Panc1 (cell line): Measurements from ENCODE around the gene IL1RAPL1. TPM values are rescaled to one million over a fixed set of nuclear protein-coding genes. Genes with fewer than 3 reads are reported as not detected.

Experiments
- ATAC-seq: fragments of 200-7000 bp; cut with Tn5 transposase; 2 replicates; pipeline ENCODE4 v1.9.1; 2020; ENCODE audit warnings: mild to moderate bottlenecking, moderate library complexity
- BruUV-seq: library from RNA; stranded (reverse); fragments of 400-500 nt; replicated peaks from 2 replicates; lab custom pipeline; 2021; lab: Mats Ljungman, UMichigan
- CTCF ChIA-PET: fragments of 300-600 bp; sonication (Branson Sonifier 250); formaldehyde crosslinking; loops from one replicate; lab custom pipeline; 2022; ENCODE audit warnings: antibody characterized with exemption; lab: Charles Lee
- POLR2A ChIA-PET: fragments of 300-600 bp; sonication (Branson Sonifier 250); formaldehyde crosslinking; loops from one replicate; lab custom pipeline; 2022; ENCODE audit warnings: antibody characterized with exemption; lab: Charles Lee
- DNase-seq: peaks from one replicate; pipeline ENCODE4 v3.0.0-alpha.2; 2010; ENCODE audit warnings: low read depth, low spot score
- H3K27ac ChIP-seq: 2 replicates; pipeline ENCODE4 v1.5.1; 2011; ENCODE audit warnings: mild to moderate bottlenecking, low read length, inconsistent platforms
- H3K27me3 ChIP-seq: fragments of 200-500 bp; sonication (Bioruptor generic); 2 replicates; pipeline ENCODE4 v1.6.0; 2014; ENCODE audit warnings: low read length, inconsistent platforms; ENCODE audit not compliant: control insufficient read depth, insufficient read depth
- H3K36me3 ChIP-seq: fragments of 200-500 bp; sonication (Bioruptor generic); 2 replicates; pipeline ENCODE4 v1.5.1; 2014; ENCODE audit warnings: inconsistent platforms, mild to moderate bottlenecking, low read length, moderate library complexity; ENCODE audit not compliant: control insufficient read depth, insufficient read depth
- H3K4me1 ChIP-seq: 2 replicates; pipeline ENCODE4 v1.5.1; 2011; ENCODE audit warnings: inconsistent platforms, mild to moderate bottlenecking, low read length, moderate library complexity; ENCODE audit not compliant: control insufficient read depth, insufficient read depth
- H3K4me3 ChIP-seq, 2 experiments: 2 replicates each; pipeline ENCODE4 v1.5.1; 2011 to 2012; ENCODE audit warnings: low read depth in 2 of 2, low read length in 2 of 2, mild to moderate bottlenecking in 2 of 2, inconsistent platforms in 1 of 2, moderate library complexity in 1 of 2
- H3K9me3 ChIP-seq: fragments of 200-500 bp; sonication (Bioruptor generic); 2 replicates; pipeline ENCODE4 v1.5.1; 2014; ENCODE audit warnings: low read depth, mild to moderate bottlenecking, inconsistent platforms, low read length, moderate library complexity; ENCODE audit not compliant: control insufficient read depth, insufficient read depth
- CTCF ChIP-seq: fragments of 450-650 bp; IDR thresholded peaks from 2 replicates; pipeline ENCODE4 v1.5.1; 2017; ENCODE audit warnings: mild to moderate bottlenecking
- POLR2AphosphoS5 ChIP-seq: IDR thresholded peaks from 2 replicates; pipeline ENCODE4 v1.6.1; 2012; ENCODE audit warnings: mild to moderate bottlenecking, low read depth, low read length, moderate library complexity
- REST ChIP-seq, 2 experiments: IDR thresholded peaks; 2 replicates each; pipeline ENCODE4 v1.6.1; 2011 to 2012; ENCODE audit warnings: low read depth in 2 of 2, control low read depth in 1 of 2, low read length in 1 of 2, mild to moderate bottlenecking in 1 of 2, moderate library complexity in 1 of 2; ENCODE audit not compliant: insufficient read depth in 1 of 2
- SIN3A ChIP-seq: IDR thresholded peaks from 2 replicates; pipeline ENCODE4 v1.6.1; 2012; ENCODE audit warnings: low read depth, mild to moderate bottlenecking, low read length, moderate library complexity, borderline replicate concordance; ENCODE audit not compliant: insufficient read depth
- TCF7L2 ChIP-seq: IDR thresholded peaks from 2 replicates; pipeline ENCODE4 v1.6.1; 2011; ENCODE audit warnings: mild to moderate bottlenecking, low read depth, low read length, inconsistent platforms
- in situ Hi-C: cut with HindIII; loops from 2 replicates; pipeline ENCODE4 v1.10.0; 2016; ENCODE audit warnings: low sequenced_read_pairs, low pct_unique_long_range_greater_than_20kb
- intact Hi-C: fragments of 100-400 bp; cut with micrococcal nuclease; formaldehyde crosslinking; loops from one replicate; pipeline ENCODE4 v1.10.0; 2022; ENCODE audit not compliant: unreplicated experiment
- total RNA-seq: library from RNA; stranded (reverse); gene quantifications from one replicate; pipeline ENCODE4 v1.2.1, GENCODE V29; 2021; ENCODE audit not compliant: unreplicated experiment

The IL1RAPL1 gene
- total RNA-seq, 1 experiment from 2014 or later = 0.59 TPM

- Histone ChIP-seq H3K4me3 (no peak overlapping the region), H3K36me3 (no peaks in the 10 kb centered on the region), H3K27me3 (no peaks in the 10 kb centered on the region), H3K27ac (no peak overlapping the region), H3K4me1 (no peaks in the 10 kb centered on the region), H3K9me3 (no peaks in the 10 kb centered on the region)
- TF ChIP-seq CTCF = no peak
- TF ChIP-seq REST (IDR thresholded peaks at IDR 0.05; ENCODE audit: insufficient read depth in 1 of 2, low read depth in 2 of 2, low read length in 1 of 2) = no peak
- no peak for TF ChIP-seq POLR2AphosphoS5
- TF ChIP-seq TCF7L2 = no peak
- no peak for TF ChIP-seq SIN3A
- POLR2A ChIA-PET = no interaction called here
- ATAC-seq (no peak), DNase-seq (no peak)
- CTCF ChIA-PET = no interaction called here
- intact Hi-C loops (no loop called here), in situ Hi-C loops (no loop called here)
- no TSS peak for BruUV-seq
These were observed 667.3 kb downstream of the IL1RAPL1 start for GRCh38 chrX:29254515-29254914.

- in situ Hi-C loops = no loop called here
- no peak for DNase-seq
- no TSS peak for BruUV-seq
- intact Hi-C loops = no loop called here
- Histone ChIP-seq H3K9me3 (no peaks in the 10 kb centered on the region), H3K4me1 (no peaks in the 10 kb centered on the region), H3K4me3 (no peak overlapping the region), H3K27ac (no peak overlapping the region; the same call in 1 of the 2 replicates), H3K27me3 (no peaks in the 10 kb centered on the region), H3K36me3 (no peaks in the 10 kb centered on the region)
- CTCF ChIA-PET = no interaction called here
- no peak for TF ChIP-seq SIN3A
- TF ChIP-seq POLR2AphosphoS5 = no peak
- no peak for TF ChIP-seq CTCF
- TF ChIP-seq TCF7L2 = no peak
- TF ChIP-seq REST (IDR thresholded peaks at IDR 0.05; ENCODE audit: insufficient read depth in 1 of 2, low read depth in 2 of 2, low read length in 1 of 2) = no peak
- ATAC-seq = no peak
- POLR2A ChIA-PET = no interaction called here
These were observed 670.3 kb downstream of the IL1RAPL1 start for GRCh38 chrX:29257521-29257920.
